Activated CD4-positive, alpha-beta T cell treated with anti-CD3 and anti-CD28 coated beads for 36 hours (primary cell): Measurements from ENCODE around the gene RHEBL1. TPM values are rescaled to one million over a fixed set of nuclear protein-coding genes. Genes with fewer than 3 reads are reported as not detected.

Experiments
- ATAC-seq: fragments of 200-7000 bp; cut with Tn5 transposase; one replicate; pipeline ENCODE4 v1.10.0; 2021; ENCODE audit warnings: mild to moderate bottlenecking, moderate library complexity
- CTCF ChIA-PET: fragments of 350-600 bp; sonication (Branson Sonifier 250); formaldehyde crosslinking; loops from one replicate; lab custom pipeline; 2021; ENCODE audit warnings: antibody characterized with exemption; lab: Charles Lee
- POLR2A ChIA-PET: fragments of 350-600 bp; sonication (Branson Sonifier 250); formaldehyde crosslinking; loops from one replicate; lab custom pipeline; 2021; ENCODE audit warnings: antibody characterized with exemption, inconsistent platforms; lab: Charles Lee
- DNase-seq: peaks from one replicate; pipeline ENCODE4 v3.0.0-alpha.2; 2020
- H3K27ac Mint-ChIP-seq: one replicate; pipeline ENCODE4 v1.8.0; 2021; ENCODE audit warnings: mixed read lengths
- H3K27me3 Mint-ChIP-seq: one replicate; pipeline ENCODE4 v1.8.0; 2021; ENCODE audit warnings: mixed read lengths
- H3K36me3 Mint-ChIP-seq: one replicate; pipeline ENCODE4 v1.8.0; 2021; ENCODE audit warnings: low read depth, mixed read lengths
- H3K4me1 Mint-ChIP-seq: one replicate; pipeline ENCODE4 v1.8.0; 2021; ENCODE audit warnings: mixed read lengths
- H3K4me3 Mint-ChIP-seq: one replicate; pipeline ENCODE4 v1.8.0; 2021; ENCODE audit warnings: mild to moderate bottlenecking, moderate library complexity, mixed read lengths
- H3K9me3 Mint-ChIP-seq: one replicate; pipeline ENCODE4 v1.8.0; 2021; ENCODE audit warnings: low read depth, mixed read lengths
- intact Hi-C, 2 experiments: fragments of 100-400 bp; cut with DNase I in 1 of 2; cut with micrococcal nuclease in 1 of 2; formaldehyde crosslinking; loops; one replicate each; pipeline versions ENCODE4 v1.14.2 to v1.15.1; 2022 to 2024; cut with DNase I, micrococcal nuclease
- total RNA-seq, 2 experiments: library from RNA; stranded (reverse); gene quantifications; one replicate each; pipeline ENCODE4 v1.2.3, GENCODE V29; 2021

Gene RHEBL1
- total RNA-seq, 2 experiments from 2014 or later = 6.7 to 13.3 TPM

DNA sequence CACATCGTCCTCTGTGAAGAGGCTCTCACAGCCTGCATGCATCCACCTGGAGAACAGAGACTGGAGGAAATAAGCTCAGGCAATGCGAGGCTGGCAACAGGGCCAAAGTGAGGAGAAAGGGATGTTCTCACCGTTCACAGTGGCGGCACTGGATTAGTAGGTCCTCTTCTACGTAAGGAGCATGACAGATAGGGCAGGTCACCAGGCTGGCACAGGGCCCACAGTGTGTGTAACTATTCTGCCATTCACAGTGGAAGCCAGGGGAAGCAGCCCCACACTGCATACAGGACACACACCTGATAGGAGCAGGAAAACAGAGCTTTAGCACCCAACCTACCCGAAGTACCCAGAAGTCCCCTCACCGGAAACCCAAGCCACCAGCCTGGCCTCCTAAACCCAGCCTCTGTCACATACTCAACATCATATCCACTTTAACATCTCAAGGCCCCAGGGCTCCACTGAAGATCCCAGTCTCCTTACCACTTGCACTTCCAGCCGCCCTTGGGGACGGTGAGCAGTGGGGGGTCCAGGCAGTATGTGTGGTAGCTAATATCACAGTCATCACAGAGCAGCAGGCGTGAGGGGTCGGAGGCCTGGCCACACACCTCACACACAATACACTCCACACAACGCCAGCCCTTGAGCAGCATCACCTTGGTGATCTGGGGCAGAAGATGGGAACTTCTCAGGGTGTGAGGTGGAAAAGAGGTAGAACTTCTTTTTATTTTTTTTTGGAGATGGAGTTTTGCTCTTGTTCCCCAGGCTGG is 23.5 kb downstream of the RHEBL1 start:
- ChIA-PET CTCF (interaction anchor here (0.6 to 1.7 kb wide), 7 partner anchors 17 to 1118 kb away, joined by 3 to 7 read pairs (median 3); no protein-coding TSS in a partner anchor), POLR2A (no interaction called here)
- no peak for ATAC-seq
- no peaks in the 10 kb centered on the region for H3K27me3 Mint-ChIP-seq
- no peak overlapping the region for H3K27ac Mint-ChIP-seq
- no peak overlapping the region for H3K4me3 Mint-ChIP-seq
- H3K9me3 Mint-ChIP-seq = no peaks in the 10 kb centered on the region
- peaks cover 2% of the 10 kb centered on the region for H3K4me1 Mint-ChIP-seq
- peaks cover 56% of the 10 kb centered on the region for H3K36me3 Mint-ChIP-seq
- DNase-seq = no peak
- intact Hi-C loops = no loop called here

DNA sequence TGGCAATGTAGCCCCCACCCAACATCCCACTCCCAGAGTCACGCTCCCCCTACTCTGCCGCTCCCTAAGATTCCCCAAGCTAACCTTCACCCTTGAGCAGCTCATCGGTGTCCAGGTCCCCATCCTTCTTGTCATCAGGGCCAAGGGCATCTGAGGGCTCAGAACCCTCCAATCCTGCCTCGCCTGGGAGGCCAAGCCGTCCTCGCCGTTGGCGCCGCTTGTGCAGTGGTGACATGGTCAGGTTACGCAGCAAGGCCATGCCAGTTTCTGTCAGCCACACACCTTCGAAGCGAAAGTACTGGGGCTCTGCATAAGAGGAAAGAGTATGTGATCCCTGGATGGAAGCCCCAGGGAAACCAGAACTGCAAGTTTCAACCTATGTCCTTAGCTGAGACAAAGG is 25.1 kb downstream of the RHEBL1 start:
- H3K36me3 Mint-ChIP-seq = peaks cover 61% of the 10 kb centered on the region
- no peak overlapping the region for H3K4me3 Mint-ChIP-seq
- H3K27ac Mint-ChIP-seq = no peak overlapping the region
- ATAC-seq (no peak), DNase-seq (no peak)
- peaks cover 2% of the 10 kb centered on the region for H3K4me1 Mint-ChIP-seq
- CTCF ChIA-PET = interaction anchor here (0.6 to 3.9 kb wide), 18 partner anchors 11 to 220 kb away, joined by 3 to 27 read pairs (median 6); no protein-coding TSS in a partner anchor
- intact Hi-C loops = loop anchor here in 1 of 2 experiments (1.0 kb wide), 1 partner anchor 48 kb away; no protein-coding TSS in a partner anchor
- no peaks in the 10 kb centered on the region for H3K27me3 Mint-ChIP-seq
- POLR2A ChIA-PET = no interaction called here
- H3K9me3 Mint-ChIP-seq = no peaks in the 10 kb centered on the region

DNA sequence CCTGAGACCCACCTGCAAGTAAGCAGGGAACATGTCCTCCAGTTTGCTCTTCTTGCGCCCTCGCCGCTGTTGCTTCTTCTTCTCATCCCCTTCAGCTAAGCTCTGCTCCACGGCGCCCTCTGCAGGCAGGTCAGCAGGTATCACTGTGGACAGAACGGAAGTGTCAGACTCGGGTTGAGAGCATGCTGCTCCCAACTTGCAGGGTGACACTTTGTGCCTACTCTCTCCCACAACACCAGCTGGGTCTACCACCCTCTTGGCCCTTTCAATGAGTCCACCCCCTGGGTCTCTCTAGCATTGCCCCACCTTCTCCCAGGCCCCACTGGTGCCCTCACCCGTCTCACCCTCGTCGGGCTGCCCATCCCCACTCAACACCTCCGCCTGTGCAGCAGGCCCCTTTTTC is 25.9 kb downstream of the RHEBL1 start:
- peaks cover 64% of the 10 kb centered on the region for H3K36me3 Mint-ChIP-seq

DNA sequence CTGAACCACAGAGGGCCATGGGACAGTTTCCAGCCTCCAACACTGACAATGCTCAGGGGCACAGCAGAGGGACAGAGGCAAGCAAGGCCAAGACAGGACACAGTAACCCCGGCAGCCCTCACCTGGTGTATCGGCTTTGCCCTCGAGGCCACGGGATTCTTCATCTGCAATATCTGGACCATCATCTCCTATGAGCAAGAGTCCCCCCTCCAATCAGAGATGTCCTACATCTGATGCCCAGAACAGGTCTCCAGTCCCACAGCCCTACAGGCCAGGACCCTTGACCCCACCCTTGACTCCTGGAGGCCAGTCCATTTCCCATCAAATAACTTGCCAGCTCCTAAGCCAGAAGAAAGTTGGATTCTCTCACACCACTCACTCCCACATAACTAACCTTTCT is 26.5 kb downstream of the RHEBL1 start:
- CTCF ChIA-PET = interaction anchor here (0.6 to 3.9 kb wide), 29 partner anchors 9 to 254 kb away, joined by 3 to 27 read pairs (median 5); partner anchors contain the start of gene LMBR1L
- intact Hi-C loops = no loop called here
- H3K4me3 Mint-ChIP-seq = no peak overlapping the region
- POLR2A ChIA-PET = no interaction called here
- peaks cover 63% of the 10 kb centered on the region for H3K36me3 Mint-ChIP-seq
- H3K9me3 Mint-ChIP-seq = no peaks in the 10 kb centered on the region
- DNase-seq = no peak
- no peak overlapping the region for H3K27ac Mint-ChIP-seq
- peaks cover 2% of the 10 kb centered on the region for H3K4me1 Mint-ChIP-seq
- no peak for ATAC-seq
- no peaks in the 10 kb centered on the region for H3K27me3 Mint-ChIP-seq

More for the DNA sequence above, 25.9 kb downstream of the RHEBL1 start:
- intact Hi-C loops = loop anchor here in 1 of 2 experiments (1.0 kb wide), 1 partner anchor 48 kb away; no protein-coding TSS in a partner anchor
- DNase-seq (peak; percentile 91), ATAC-seq (peak; percentile 91)
- CTCF ChIA-PET = interaction anchor here (0.6 to 3.9 kb wide), 31 partner anchors 10 to 253 kb away, joined by 3 to 27 read pairs (median 4); partner anchors contain the start of gene LMBR1L
- Mint-ChIP-seq H3K4me3 (no peak overlapping the region), H3K4me1 (peaks cover 2% of the 10 kb centered on the region), H3K27ac (no peak overlapping the region), H3K9me3 (no peaks in the 10 kb centered on the region), H3K27me3 (no peaks in the 10 kb centered on the region)
- POLR2A ChIA-PET = interaction anchor here (0.6 kb wide), 1 partner anchor 98 kb away, joined by 3 read pairs; no protein-coding TSS in a partner anchor

DNA sequence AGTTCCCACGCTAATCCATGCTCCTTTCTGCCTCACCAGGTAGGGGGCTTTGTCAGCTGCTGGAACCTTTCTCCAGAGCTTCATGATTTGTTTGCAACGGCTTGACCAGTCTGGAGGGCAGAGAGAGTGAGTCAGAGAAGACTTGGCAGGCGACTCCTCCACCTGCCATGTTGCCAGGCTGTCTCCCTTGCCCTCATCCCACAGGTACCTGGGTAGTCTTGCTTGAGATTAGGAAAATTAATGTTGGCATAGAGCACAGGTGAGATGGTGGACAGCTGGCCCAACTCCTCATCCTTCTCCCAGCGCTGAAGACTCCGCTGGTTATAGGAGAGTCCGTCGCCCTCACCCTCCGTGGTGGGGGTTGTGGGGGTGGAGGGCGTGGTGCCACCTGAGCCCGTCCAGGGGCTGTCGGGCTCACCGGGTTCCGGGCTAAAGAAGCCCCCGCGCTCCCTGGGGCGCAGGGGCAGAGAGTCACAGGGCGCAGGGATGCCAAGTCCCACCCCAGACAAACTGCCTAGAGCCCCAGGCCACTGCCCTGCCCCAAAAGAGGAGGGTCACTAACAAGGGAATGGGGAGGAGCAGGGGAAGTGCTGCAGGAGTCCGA is 27.8 kb downstream of the RHEBL1 start:
- no peak overlapping the region for H3K4me3 Mint-ChIP-seq
- H3K27ac Mint-ChIP-seq = no peak overlapping the region
- no peaks in the 10 kb centered on the region for H3K27me3 Mint-ChIP-seq
- ChIA-PET POLR2A (no interaction called here), CTCF (interaction anchor here (0.6 to 3.9 kb wide), 3 partner anchors 14 to 50 kb away, joined by 3 to 21 read pairs (median 3); no protein-coding TSS in a partner anchor)
- no peaks in the 10 kb centered on the region for H3K9me3 Mint-ChIP-seq
- H3K36me3 Mint-ChIP-seq = peaks cover 61% of the 10 kb centered on the region
- H3K4me1 Mint-ChIP-seq = peaks cover 2% of the 10 kb centered on the region
- ATAC-seq (no peak), DNase-seq (no peak)
- intact Hi-C loops = no loop called here

DNA sequence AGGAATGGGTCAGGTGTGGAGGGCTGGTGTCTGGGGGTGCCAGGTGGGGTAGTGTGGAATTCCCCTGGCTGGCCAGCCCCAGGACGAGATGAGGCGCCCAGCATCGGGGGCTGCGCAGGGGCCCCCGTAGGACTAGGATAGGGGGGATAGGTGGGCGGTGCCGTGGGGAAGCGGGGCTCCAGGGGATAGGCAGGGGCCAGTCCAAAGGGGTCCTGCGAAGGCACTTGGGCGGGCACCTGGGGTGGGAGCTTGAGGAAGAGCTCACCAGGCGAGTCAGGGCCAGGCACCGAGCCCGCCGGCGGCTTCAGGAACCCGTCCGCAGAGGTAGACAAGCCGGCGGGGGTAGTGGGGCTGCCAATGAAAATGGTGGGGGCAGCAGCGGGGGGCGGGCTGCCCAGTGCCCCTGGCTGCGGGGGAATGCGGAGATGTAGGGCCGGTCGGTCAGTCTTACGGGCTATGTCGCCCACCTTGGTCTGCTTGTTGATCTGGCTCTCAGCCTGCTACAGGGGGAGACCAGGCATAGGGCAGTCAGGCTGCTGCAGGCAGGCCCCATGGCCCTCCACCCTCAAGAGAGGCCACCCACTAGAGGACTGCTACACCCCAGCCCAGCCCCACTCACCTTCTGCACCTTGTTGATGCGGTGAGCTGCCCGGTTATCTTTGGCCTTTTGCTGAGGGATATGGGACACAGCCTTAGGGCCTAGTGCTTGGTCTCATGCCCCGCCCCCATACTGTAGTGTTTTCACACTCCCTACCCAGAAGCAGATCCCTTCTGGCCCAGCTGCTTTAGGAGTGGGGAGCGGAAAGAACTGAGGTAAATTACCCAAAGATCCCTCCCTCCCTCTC is 28.5 kb downstream of the RHEBL1 start:
- DNase-seq (no peak), ATAC-seq (no peak)
- Mint-ChIP-seq H3K4me3 (no peak overlapping the region), H3K9me3 (no peaks in the 10 kb centered on the region), H3K27ac (no peak overlapping the region), H3K4me1 (peaks cover 2% of the 10 kb centered on the region), H3K36me3 (peaks cover 62% of the 10 kb centered on the region), H3K27me3 (no peaks in the 10 kb centered on the region)
- POLR2A ChIA-PET = no interaction called here
- intact Hi-C loops = no loop called here
- CTCF ChIA-PET = interaction anchor here (0.9 kb wide), 1 partner anchor 14 kb away, joined by 3 read pairs; no protein-coding TSS in a partner anchor

DNA sequence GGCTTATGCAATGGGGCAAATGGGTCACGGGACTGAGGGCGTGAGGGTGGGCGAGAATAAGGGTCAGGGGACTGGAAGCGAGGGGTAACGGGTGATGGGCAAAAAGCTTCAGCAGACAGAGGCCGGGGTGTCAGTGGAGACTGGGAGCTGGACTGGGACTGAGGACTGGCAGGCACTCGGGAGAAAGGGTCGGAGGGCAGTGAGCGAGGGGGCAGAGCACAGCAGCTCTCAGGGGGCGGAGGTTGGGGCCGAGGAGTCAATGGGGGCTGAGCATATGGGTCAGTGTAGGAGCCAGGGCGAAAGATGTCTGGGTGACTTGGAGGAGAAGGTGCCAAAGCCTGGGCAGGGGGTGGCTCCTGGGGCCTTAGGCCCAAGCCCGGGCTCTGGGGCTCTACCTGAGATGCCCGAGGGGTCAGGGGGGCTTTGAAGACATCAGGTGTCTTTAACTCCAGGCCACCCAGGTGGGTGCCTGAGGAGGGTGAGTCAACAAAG is 29.4 kb downstream of the RHEBL1 start:
- Mint-ChIP-seq H3K4me3 (no peak overlapping the region), H3K27ac (no peak overlapping the region), H3K27me3 (no peaks in the 10 kb centered on the region), H3K4me1 (peaks cover 2% of the 10 kb centered on the region), H3K9me3 (no peaks in the 10 kb centered on the region), H3K36me3 (peaks cover 61% of the 10 kb centered on the region)
- CTCF ChIA-PET = interaction anchor here (1.0 to 1.2 kb wide), 2 partner anchors 39 to 58 kb away, joined by 3 to 4 read pairs; no protein-coding TSS in a partner anchor
- ATAC-seq = no peak
- intact Hi-C loops = no loop called here
- no peak for DNase-seq
- POLR2A ChIA-PET = no interaction called here

DNA sequence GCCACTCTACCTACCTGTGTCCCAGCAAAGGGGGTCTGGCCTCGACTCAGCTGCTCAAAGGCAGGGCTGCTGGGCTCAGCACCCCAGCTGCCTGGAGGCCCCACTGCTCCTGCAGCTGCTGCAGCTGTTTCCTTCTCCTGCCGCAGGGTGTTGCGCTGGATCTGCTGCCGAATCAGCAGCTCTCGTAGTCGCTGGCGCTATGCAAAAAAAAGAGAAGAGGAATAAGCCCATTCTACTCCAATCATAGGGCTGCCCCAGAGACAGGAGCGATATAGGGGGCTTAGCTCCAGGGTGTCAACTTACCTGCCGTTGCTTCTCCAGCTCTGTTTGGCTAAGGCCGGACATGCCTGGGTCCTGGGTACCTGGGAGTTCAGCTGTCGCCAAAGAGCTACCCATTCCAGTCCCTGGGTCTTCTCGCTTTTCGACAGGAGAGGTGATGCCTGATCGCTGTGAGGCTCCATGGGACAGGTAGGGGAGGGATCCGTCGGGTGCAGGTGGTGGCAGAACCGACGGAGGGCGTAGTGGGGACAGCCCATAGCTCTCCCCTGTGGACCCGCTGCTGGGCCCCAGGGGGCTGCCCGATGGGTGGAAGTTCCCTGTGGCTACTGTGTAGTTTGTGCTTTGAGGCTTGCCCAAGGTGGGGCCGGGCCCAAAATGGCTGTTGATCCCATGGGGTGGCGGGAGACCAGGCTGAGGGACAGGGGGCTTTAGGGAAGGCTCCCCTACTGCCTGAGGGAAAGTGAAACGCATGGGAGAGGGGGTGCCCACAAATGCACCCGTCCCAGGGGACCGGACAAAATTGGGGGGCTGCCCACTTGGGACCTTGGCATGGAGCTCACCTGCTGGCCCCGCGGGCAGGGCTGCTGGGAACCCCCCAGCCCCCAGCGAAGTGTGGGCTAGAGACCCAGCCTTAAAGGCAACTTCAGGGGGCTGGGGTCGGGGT is 30.1 kb downstream of the RHEBL1 start:
- peaks cover 2% of the 10 kb centered on the region for H3K4me1 Mint-ChIP-seq
- no peak overlapping the region for H3K27ac Mint-ChIP-seq
- ChIA-PET POLR2A (no interaction called here), CTCF (interaction anchor here (0.6 to 1.6 kb wide), 8 partner anchors 9 to 186 kb away, joined by 3 to 8 read pairs (median 3); no protein-coding TSS in a partner anchor)
- no peak overlapping the region for H3K4me3 Mint-ChIP-seq
- ATAC-seq (no peak), DNase-seq (no peak)
- intact Hi-C loops = no loop called here
- no peaks in the 10 kb centered on the region for H3K27me3 Mint-ChIP-seq
- H3K36me3 Mint-ChIP-seq = peaks cover 60% of the 10 kb centered on the region
- H3K9me3 Mint-ChIP-seq = no peaks in the 10 kb centered on the region

DNA sequence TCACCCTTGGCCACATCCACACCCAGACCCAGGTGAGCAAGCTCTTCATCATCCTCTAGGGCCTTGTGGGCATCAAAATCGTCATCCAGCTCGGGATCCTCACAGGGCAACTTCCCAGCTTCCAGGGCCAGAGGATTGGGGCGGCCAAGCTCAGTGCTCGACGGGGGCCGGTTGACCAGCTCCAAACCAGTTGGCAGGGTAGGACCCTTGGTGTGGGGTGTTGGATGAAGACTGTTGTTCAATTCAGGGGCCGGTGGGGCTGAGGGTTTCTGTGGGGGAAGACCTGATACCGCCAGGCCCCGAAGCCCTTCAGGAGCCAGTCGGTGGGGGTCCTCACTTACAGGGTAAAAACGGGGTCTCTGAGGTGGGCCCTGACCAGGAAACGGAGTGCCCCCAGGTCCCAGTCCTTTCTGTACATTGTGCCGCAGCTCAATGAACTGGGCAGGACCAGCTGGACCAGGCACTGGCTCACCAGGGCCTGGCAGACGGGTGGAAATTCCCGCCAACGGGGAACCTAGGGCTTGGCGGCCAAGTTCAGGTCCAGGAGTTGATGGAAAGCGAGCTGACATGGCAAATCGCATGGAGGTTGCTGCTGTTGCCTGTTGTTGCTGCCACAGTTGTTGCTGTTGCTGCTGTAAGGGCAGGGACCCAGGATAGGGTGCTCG is 31.4 kb downstream of the RHEBL1 start:
- intact Hi-C loops = no loop called here
- ChIA-PET CTCF (interaction anchor here (0.7 to 2.0 kb wide), 9 partner anchors 10 to 162 kb away, joined by 3 to 8 read pairs (median 3); no protein-coding TSS in a partner anchor), POLR2A (no interaction called here)
- no peak overlapping the region for H3K27ac Mint-ChIP-seq
- no peak for DNase-seq
- H3K27me3 Mint-ChIP-seq = no peaks in the 10 kb centered on the region
- H3K9me3 Mint-ChIP-seq = no peaks in the 10 kb centered on the region
- H3K4me3 Mint-ChIP-seq = no peak overlapping the region
- ATAC-seq = no peak
- H3K4me1 Mint-ChIP-seq = no peaks in the 10 kb centered on the region
- H3K36me3 Mint-ChIP-seq = peaks cover 50% of the 10 kb centered on the region

DNA sequence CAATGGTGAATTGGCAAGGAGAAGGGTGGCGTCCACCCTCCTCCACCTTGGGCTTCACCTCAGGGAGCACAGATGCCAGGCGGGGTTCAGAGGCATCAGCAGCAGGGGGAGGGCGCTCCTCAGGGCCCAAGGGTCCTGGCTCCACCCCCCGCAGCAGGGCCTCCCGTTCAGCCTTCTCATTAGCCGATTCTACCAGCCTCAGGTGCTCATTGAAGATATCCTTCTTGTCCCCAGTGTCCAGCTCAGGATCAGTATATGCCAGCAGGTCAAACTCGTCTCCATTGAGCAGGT is 31.9 kb downstream of the RHEBL1 start:
- POLR2A ChIA-PET = no interaction called here
- intact Hi-C loops = no loop called here
- no peaks in the 10 kb centered on the region for H3K27me3 Mint-ChIP-seq

More for the DNA sequence above, 31.9 kb downstream of the RHEBL1 start:
- Mint-ChIP-seq H3K36me3 (peaks cover 45% of the 10 kb centered on the region), H3K4me1 (no peaks in the 10 kb centered on the region), H3K4me3 (no peak overlapping the region), H3K27ac (no peak overlapping the region), H3K9me3 (no peaks in the 10 kb centered on the region)
- CTCF ChIA-PET = interaction anchor here (0.7 to 2.0 kb wide), 8 partner anchors 10 to 162 kb away, joined by 3 to 6 read pairs (median 3); no protein-coding TSS in a partner anchor
- no peak for DNase-seq
- no peak for ATAC-seq
